Smooth muscle cell of the umbilical artery (primary cell): ENCODE data around the gene PI3. TPM values are rescaled to one million over a fixed set of nuclear protein-coding genes. Genes with fewer than 3 reads are reported as not detected.

Experiments
- total RNA-seq: library from RNA; depleted of rRNA; stranded (reverse); fragments of >200 nt; gene quantifications from 2 replicates; pipeline ENCODE4 v1.2.3, GENCODE V29; 2014

The PI3 gene
- total RNA-seq = not detected in 2 replicates

GRCh38 chr20:45174434-45175364 lies at the start of gene PI3:
PI3 (plus strand) TSS chr20:45174902; CDS start chr20:45174923, 21 bp downstream.

DNA sequence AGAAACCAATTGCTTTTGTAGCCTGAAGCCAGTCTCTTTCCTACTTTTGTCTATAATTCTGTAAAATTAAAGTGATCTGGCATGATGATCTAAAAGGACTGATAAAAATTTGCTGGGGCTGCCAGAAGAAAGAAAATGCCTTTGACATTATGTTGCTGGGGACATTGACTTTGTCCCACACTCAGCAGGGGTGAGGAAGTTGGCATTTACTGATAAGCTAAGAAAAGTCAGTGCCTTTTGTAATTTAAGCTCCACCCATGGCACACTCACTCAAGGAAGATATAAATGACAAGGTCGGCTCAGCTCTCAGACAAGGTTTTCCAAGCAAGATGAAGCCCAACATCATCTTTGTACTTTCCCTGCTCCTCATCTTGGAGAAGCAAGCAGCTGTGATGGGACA lies 32.0 kb downstream of the PI3 start, which contains the start of gene SEMG1:
Gene SEMG1, plus strand, starts transcription at position 309 of the 400 bp plus-strand sequence. Its CDS starts 21 bp downstream, at position 330.

GRCh38 chr20:45221076-45221475 lies 46.4 kb downstream of the PI3 start, which contains the start of gene SEMG2:
SEMG2 (plus strand) TSS chr20:45221373; CDS start chr20:45221390, 17 bp downstream.

Other genes with a start within 250 kb of the PI3 start
- gene TOMM34, start 214.5 kb upstream of the PI3 start, total RNA-seq = 12.5 and 42.6 TPM in 2 replicates
- gene STK4, start 208.4 kb upstream of the PI3 start, total RNA-seq = 27.9 and 60.2 TPM in 2 replicates
- 0.59 and 1.9 TPM in 2 replicates for gene KCNS1, start 73.8 kb upstream of the PI3 start, total RNA-seq
- not detected in 2 replicates for gene WFDC5, start 59.7 kb upstream of the PI3 start, total RNA-seq
- gene WFDC12, start 50.4 kb upstream of the PI3 start, total RNA-seq = not detected in 2 replicates
- not detected in 2 replicates for gene SEMG1, start 32.1 kb downstream of the PI3 start, total RNA-seq
- gene SEMG2, start 46.5 kb downstream of the PI3 start, total RNA-seq = not detected in 2 replicates
- gene SLPI, start 79.7 kb downstream of the PI3 start, total RNA-seq = not detected in 2 replicates
- gene RBPJL, start 131.9 kb downstream of the PI3 start, total RNA-seq = not detected in 2 replicates
- not detected in 2 replicates for gene MATN4, start 133.4 kb downstream of the PI3 start, total RNA-seq
- 138 and 172 TPM in 2 replicates for gene SDC4, start 173.5 kb downstream of the PI3 start, total RNA-seq
- gene SYS1, start 188.3 kb downstream of the PI3 start, total RNA-seq = 18.5 and 23.5 TPM in 2 replicates
- not detected in 2 replicates for gene TP53TG5, start 203.4 kb downstream of the PI3 start, total RNA-seq
- gene DBNDD2, start 233.4 kb downstream of the PI3 start, total RNA-seq = 0.30 and 1.2 TPM in 2 replicates
- gene PIGT, start 241.2 kb downstream of the PI3 start, total RNA-seq = 27.6 and 40.4 TPM in 2 replicates